Right lobe of liver (tissue), 4 donors: Measurements from ENCODE around the gene TRAPPC3L.

ENCODE experiments used
- POLR2A ChIP-seq: fragments of 450-650 bp; IDR thresholded peaks from one replicate; pipeline ENCODE4 v1.6.1; 2017; ENCODE audit warnings: antibody characterized with exemption, mild to moderate bottlenecking
- TF ChIP-seq, protein P1 (sequence below), 4 donors: fragments of 200-600 bp in 3 of 4; fragments of 450-650 bp in 1 of 4; IDR thresholded peaks; one replicate each; pipeline versions ENCODE4 v1.5.1 to v1.8.0; 2016 to 2022; ENCODE audit warnings: antibody characterized with exemption in 4 of 4, mild to moderate bottlenecking in 2 of 4
- donor health status: DM: no; HTN: no; CAD: no.
- donor health status: DM: no; HTN: no; CAD: no.
- donor health status: DM: no; HTN: yes; CAD: no.

DNA sequence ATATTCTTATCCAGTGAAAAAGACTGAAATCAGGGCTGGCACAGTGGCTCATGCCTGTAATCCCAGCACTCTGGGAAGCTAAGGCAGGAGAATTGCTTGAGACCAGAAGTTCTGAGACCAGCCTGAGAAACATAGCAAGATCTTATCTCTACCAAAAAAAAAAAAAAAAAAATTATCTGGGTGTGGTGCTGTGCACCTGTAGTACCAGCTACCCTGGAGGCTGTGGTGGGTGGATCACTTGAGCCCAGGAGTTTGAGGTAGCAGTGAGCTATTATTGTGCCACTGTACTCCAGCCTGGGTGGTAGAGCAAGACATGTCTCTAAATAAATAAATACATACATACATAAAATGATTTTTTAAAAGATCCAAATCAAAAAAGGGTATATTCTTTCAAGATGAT is 78.0 kb downstream of the TRAPPC3L start:
- TF ChIP-seq, protein P1, sequence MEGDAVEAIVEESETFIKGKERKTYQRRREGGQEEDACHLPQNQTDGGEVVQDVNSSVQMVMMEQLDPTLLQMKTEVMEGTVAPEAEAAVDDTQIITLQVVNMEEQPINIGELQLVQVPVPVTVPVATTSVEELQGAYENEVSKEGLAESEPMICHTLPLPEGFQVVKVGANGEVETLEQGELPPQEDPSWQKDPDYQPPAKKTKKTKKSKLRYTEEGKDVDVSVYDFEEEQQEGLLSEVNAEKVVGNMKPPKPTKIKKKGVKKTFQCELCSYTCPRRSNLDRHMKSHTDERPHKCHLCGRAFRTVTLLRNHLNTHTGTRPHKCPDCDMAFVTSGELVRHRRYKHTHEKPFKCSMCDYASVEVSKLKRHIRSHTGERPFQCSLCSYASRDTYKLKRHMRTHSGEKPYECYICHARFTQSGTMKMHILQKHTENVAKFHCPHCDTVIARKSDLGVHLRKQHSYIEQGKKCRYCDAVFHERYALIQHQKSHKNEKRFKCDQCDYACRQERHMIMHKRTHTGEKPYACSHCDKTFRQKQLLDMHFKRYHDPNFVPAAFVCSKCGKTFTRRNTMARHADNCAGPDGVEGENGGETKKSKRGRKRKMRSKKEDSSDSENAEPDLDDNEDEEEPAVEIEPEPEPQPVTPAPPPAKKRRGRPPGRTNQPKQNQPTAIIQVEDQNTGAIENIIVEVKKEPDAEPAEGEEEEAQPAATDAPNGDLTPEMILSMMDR (IDR thresholded peaks at IDR 0.05) = no peak
- TF ChIP-seq POLR2A = no peak
